Spleen (tissue), 11 donors: ENCODE data around the gene IGLL5. TPM values are rescaled to one million over a fixed set of nuclear protein-coding genes. Genes with fewer than 3 reads are reported as not detected.
A peak's percentile ranks its signal among the peaks of the same experiment; 100 is the strongest.

Source experiments
- DNase-seq: peaks from one replicate; pipeline ENCODE4 v3.0.0-alpha.2; 2020
- H3K27ac ChIP-seq, 8 donors: fragments of 200-600 bp; sonication (generic) in 7 of 8; 1 replicate in 4 of 8; 2 replicates in 4 of 8; pipeline versions ENCODE4 v1.5.0 to v1.8.0; 2016 to 2021; ENCODE audit warnings: inconsistent platforms in 4 of 8, mild to moderate bottlenecking in 4 of 8, moderate library complexity in 1 of 8
- H3K27me3 ChIP-seq, 7 donors: fragments of 200-600 bp; sonication (generic) in 6 of 7; replicated peaks in 1 of 7; 1 replicate in 4 of 7; 2 replicates in 3 of 7; pipeline versions ENCODE4 v1.5.0 to v1.8.0; 2016 to 2021; ENCODE audit warnings: inconsistent platforms in 3 of 7, mild to moderate bottlenecking in 1 of 7
- H3K36me3 ChIP-seq, 6 donors: fragments of 200-600 bp; sonication (generic) in 5 of 6; 1 replicate in 4 of 6; 2 replicates in 2 of 6; pipeline versions ENCODE4 v1.5.0 to v1.8.0; 2016 to 2021; ENCODE audit warnings: inconsistent platforms in 2 of 6
- H3K4me1 ChIP-seq, 6 donors: fragments of 200-600 bp; sonication (generic) in 5 of 6; 1 replicate in 3 of 6; 2 replicates in 3 of 6; pipeline versions ENCODE4 v1.5.0 to v1.8.0; 2016 to 2021; ENCODE audit warnings: inconsistent platforms in 3 of 6
- H3K4me3 ChIP-seq, 8 donors: fragments of 200-600 bp; sonication (generic) in 7 of 8; 1 replicate in 4 of 8; 2 replicates in 4 of 8; pipeline versions ENCODE4 v1.5.0 to v1.8.0; 2016 to 2021; ENCODE audit warnings: inconsistent platforms in 4 of 8, mild to moderate bottlenecking in 4 of 8, moderate library complexity in 2 of 8
- H3K9me3 ChIP-seq, 8 donors: fragments of 200-600 bp; sonication (generic) in 7 of 8; 1 replicate in 4 of 8; 2 replicates in 4 of 8; pipeline versions ENCODE4 v1.5.0 to v1.8.0; 2016 to 2021; ENCODE audit warnings: inconsistent platforms in 4 of 8
- CTCF ChIP-seq, 11 experiments: fragments of 200-600 bp in 7 of 11; fragments of 450-650 bp in 4 of 11; sonication (generic) in 4 of 11; IDR thresholded peaks in 8 of 11; conservative IDR thresholded peaks in 3 of 11; 1 replicate in 7 of 11; 2 replicates in 4 of 11; pipeline versions ENCODE4 v1.4.0 to v1.8.0; 2016 to 2021; ENCODE audit warnings: antibody characterized with exemption in 11 of 11, inconsistent platforms in 4 of 11, mild to moderate bottlenecking in 1 of 11
- POLR2A ChIP-seq, 3 donors: fragments of 450-650 bp; IDR thresholded peaks; one replicate each; pipeline ENCODE4 v1.5.1; 2017; ENCODE audit warnings: antibody characterized with exemption in 3 of 3, mild to moderate bottlenecking in 1 of 3
- POLR2AphosphoS5 ChIP-seq, 3 donors: sonication (generic); formaldehyde crosslinking; IDR thresholded peaks; one replicate each; pipeline ENCODE4 v1.5.1; 2017; ENCODE audit warnings: antibody characterized with exemption in 3 of 3
- WGBS, 5 donors: extraction: QIAGEN DNeasy Blood & Tissue Kit in 3 of 5; methylation state at CpG; one replicate each; pipeline versions ENCODE4 v1.1.5 to v1.1.7; 2013 to 2018; 5-methylcytosine and 5-hydroxymethylcytosine counted together
- intact Hi-C: fragments of 100-400 bp; cut with DNase I; formaldehyde crosslinking; loops from one replicate; pipeline ENCODE4 v1.15.0; 2023; ENCODE audit warnings: low total_unique reads
- polyA plus RNA-seq, 3 donors: library from polyadenylated mRNA; stranded (reverse); fragments of 200-250 nt; gene quantifications; one replicate each; pipeline ENCODE4 v1.2.1, GENCODE V29; 2013
- total RNA-seq, 7 donors: library from RNA; depleted of rRNA in 3 of 7; stranded (reverse); fragments of >200 nt in 3 of 7; fragmentation: NEBNext Ultra II Directional in 4 of 7; extraction: Animal tissue kit (Norgen Biotek cat#: 25700) in 4 of 7; gene quantifications; one replicate each; pipeline versions ENCODE4 v1.1.0 to v1.2.1, GENCODE V29; 2016 to 2021
- donor health status: healthy with polysubstance abuse.
- donor health status: DM: no; HTN: no; CAD: no; lungs with moderate emphysema.
- donor health status: DM: no; HTN: no; CAD: no.
- donor health status: Bipolar disorder and iron deficiency.
- donor health status: healthy.
- donor health status: DM: no; HTN: no; CAD: no.
- donor health status: DM: yes; HTN: yes; CAD: no.

IGLL5 gene
- total and polyA plus RNA-seq, 10 donors = 55.9 to 720 (median 127) TPM

GRCh38 chr22:22870577-22871404, 16.8 kb upstream of the IGLL5 start:
- 62 to 74% (median 66%) methylated on average over 8 of the region's 8 CpGs for WGBS, 5 donors
- TF ChIP-seq POLR2A (IDR thresholded peaks at IDR 0.05) = no peak
- peak in 1 of 11 experiments; percentile 12 for TF ChIP-seq CTCF (IDR thresholded peaks at IDR 0.05 in 8 of 11, conservative IDR thresholded peaks at IDR 0.05 in 3 of 11)
- H3K4me1 ChIP-seq = peaks cover 3 to 29% (median 7%) of the 10 kb centered on the region in 6 donors
- H3K9me3 ChIP-seq = peaks cover 0 to 23% (median 16%) of the 10 kb centered on the region in 8 donors
- intact Hi-C loops = no loop called here
- no peak for DNase-seq
- H3K36me3 ChIP-seq = no peaks in the 10 kb centered on the region
- no peaks in the 10 kb centered on the region for H3K27me3 ChIP-seq
- H3K4me3 ChIP-seq = no peak overlapping the region
- no peak overlapping the region for H3K27ac ChIP-seq

GRCh38 chr22:22871536-22872278, 15.9 kb upstream of the IGLL5 start:
- intact Hi-C loops = no loop called here
- Histone ChIP-seq H3K36me3 (no peaks in the 10 kb centered on the region), H3K27me3 (no peaks in the 10 kb centered on the region), H3K4me1 (peaks cover 0 to 20% (median 0%) of the 10 kb centered on the region in 6 donors), H3K4me3 (no peak overlapping the region), H3K9me3 (peaks cover 0 to 23% (median 16%) of the 10 kb centered on the region in 8 donors), H3K27ac (no peak overlapping the region)
- TF ChIP-seq POLR2A (IDR thresholded peaks at IDR 0.05) (no peak), POLR2AphosphoS5 (IDR thresholded peaks at IDR 0.05) (no peak), CTCF (IDR thresholded peaks at IDR 0.05 in 8 of 11, conservative IDR thresholded peaks at IDR 0.05 in 3 of 11) (no peak)
- WGBS, 5 donors = 68 to 79% (median 75%) methylated on average over 10 of the region's 10 CpGs
- DNase-seq = no peak

- DNase-seq = no peak
- H3K36me3 ChIP-seq = no peaks in the 10 kb centered on the region
- peaks cover 0 to 23% (median 16%) of the 10 kb centered on the region in 8 donors for H3K9me3 ChIP-seq
- peaks cover 0 to 16% (median 0%) of the 10 kb centered on the region in 6 donors for H3K4me1 ChIP-seq
- no peak overlapping the region for H3K4me3 ChIP-seq
- no peak for TF ChIP-seq CTCF (IDR thresholded peaks at IDR 0.05 in 8 of 11, conservative IDR thresholded peaks at IDR 0.05 in 3 of 11)
- TF ChIP-seq POLR2A (IDR thresholded peaks at IDR 0.05) = no peak
- TF ChIP-seq POLR2AphosphoS5 (IDR thresholded peaks at IDR 0.05) = no peak
- 81 to 97% (median 86%) methylated on average over 6 to 8 of the region's 8 CpGs for WGBS, 5 donors
- intact Hi-C loops = no loop called here
- H3K27ac ChIP-seq = no peak overlapping the region
- peaks cover 0 to 4% (median 0%) of the 10 kb centered on the region in 7 donors for H3K27me3 ChIP-seq
Observed at GRCh38 chr22:22872722-22873708, 14.6 kb upstream of the IGLL5 start.
